WTC11 (cell line): ENCODE data around the gene EDN2. TPM values are rescaled to one million over a fixed set of nuclear protein-coding genes. Genes with fewer than 3 reads are reported as not detected.

Experiments
- CBFB ChIP-seq: sonication (generic); formaldehyde crosslinking; IDR thresholded peaks from 2 replicates; pipeline ENCODE4 v1.8.1; 2022; ENCODE audit warnings: mild to moderate bottlenecking, low read depth, missing genetic modification reagents
- RELA ChIP-seq: sonication (generic); formaldehyde crosslinking; IDR thresholded peaks from 2 replicates; pipeline ENCODE4 v1.8.1; 2022; ENCODE audit warnings: missing genetic modification reagents, mild to moderate bottlenecking, borderline replicate concordance
- ZNF396 ChIP-seq: fragments of 250-450 bp; sonication (Bioruptor Pico); IDR thresholded peaks from 2 replicates; pipeline ENCODE4 v1.8.0; 2021; ENCODE audit warnings: mild to moderate bottlenecking, moderate library complexity, borderline replicate concordance
- total RNA-seq: library from RNA; stranded (reverse); gene quantifications from 3 replicates; pipeline ENCODE4 v1.2.3, GENCODE V29; 2021
- TF ChIP-seq, protein P1 (sequence below): sonication (generic); formaldehyde crosslinking; IDR thresholded peaks from 2 replicates; pipeline ENCODE4 v1.8.0; 2023; ENCODE audit warnings: missing genetic modification reagents, mild to moderate bottlenecking, borderline replicate concordance
- TF ChIP-seq, protein P2 (sequence below): fragments of 250-450 bp; sonication (Bioruptor Pico); IDR thresholded peaks from 2 replicates; pipeline ENCODE4 v1.9.0; 2021; ENCODE audit warnings: mild to moderate bottlenecking, borderline replicate concordance
- TF ChIP-seq, protein P3 (sequence below): sonication (generic); formaldehyde crosslinking; conservative IDR thresholded peaks from 2 replicates; pipeline ENCODE4 v1.8.1; 2022; ENCODE audit warnings: mild to moderate bottlenecking, missing genetic modification reagents
- TF ChIP-seq, protein P4 (sequence below): fragments of 250-450 bp; sonication (Bioruptor Pico); conservative IDR thresholded peaks from 2 replicates; pipeline ENCODE4 v1.9.0; 2021; ENCODE audit warnings: mild to moderate bottlenecking
- TF ChIP-seq, protein P5 (sequence below): fragments of 250-450 bp; sonication (Bioruptor Pico); IDR thresholded peaks from 2 replicates; pipeline ENCODE4 v1.8.0; 2021; ENCODE audit warnings: mild to moderate bottlenecking
- TF ChIP-seq, protein P6 (sequence below): sonication (generic); formaldehyde crosslinking; IDR thresholded peaks from 2 replicates; pipeline ENCODE4 v1.8.1; 2022; ENCODE audit warnings: missing genetic modification reagents, borderline replicate concordance
- TF ChIP-seq, protein P7 (sequence below): sonication (generic); formaldehyde crosslinking; IDR thresholded peaks from 2 replicates; pipeline ENCODE4 v1.8.0; 2022; ENCODE audit warnings: mild to moderate bottlenecking, missing genetic modification reagents

EDN2 gene
- total RNA-seq, 1 experiment from 2014 or later: 0.33 TPM

DNA sequence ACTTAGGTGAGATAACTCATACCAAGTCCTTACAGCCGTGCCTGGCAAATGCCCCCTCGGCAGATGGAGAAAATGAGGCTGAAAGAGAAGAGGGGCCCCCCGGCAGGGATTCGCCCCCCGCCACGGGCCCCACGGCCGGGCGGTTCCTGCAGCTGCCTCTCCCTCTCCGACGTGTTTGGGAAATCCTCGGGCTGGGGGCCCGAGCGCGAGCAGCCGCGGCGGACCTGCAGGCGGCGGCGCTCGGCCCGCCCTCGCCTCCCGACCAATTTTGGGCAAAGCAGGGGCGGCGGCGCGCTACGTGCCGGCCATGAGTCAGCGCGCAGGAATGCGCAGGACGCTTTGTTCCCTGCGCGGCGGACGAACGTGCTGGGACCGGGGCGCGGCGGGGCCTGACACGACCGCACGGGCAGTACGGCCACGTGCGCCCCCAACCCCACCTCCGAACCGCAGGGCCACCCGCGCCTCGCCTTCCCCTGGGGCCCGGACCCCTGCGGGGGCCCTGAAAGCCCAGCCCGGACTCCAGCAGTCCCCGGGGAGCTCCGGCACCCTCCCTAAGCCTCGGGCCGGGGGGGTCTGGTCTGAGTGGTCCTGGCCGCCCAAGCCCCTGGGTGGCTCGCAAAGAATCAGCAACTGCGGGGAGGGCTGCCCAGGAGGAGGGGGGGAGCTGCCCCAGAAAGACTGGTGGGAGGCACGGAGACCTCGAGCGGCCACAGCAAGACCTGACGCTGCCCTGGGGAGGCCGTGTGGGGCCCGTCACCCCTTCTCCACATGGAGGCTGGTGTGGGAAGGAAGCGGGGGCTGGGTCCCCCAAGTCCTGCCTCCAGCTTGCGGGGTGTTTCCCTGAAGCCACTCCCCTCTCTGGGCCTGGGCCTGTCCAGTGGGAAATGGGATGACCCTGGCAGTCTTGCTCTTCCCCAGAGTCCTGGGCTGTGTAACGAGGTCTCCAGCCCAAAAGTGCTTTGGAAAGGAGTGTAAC, 11.9 kb upstream of the EDN2 start (continued):
- TF ChIP-seq, protein P1, sequence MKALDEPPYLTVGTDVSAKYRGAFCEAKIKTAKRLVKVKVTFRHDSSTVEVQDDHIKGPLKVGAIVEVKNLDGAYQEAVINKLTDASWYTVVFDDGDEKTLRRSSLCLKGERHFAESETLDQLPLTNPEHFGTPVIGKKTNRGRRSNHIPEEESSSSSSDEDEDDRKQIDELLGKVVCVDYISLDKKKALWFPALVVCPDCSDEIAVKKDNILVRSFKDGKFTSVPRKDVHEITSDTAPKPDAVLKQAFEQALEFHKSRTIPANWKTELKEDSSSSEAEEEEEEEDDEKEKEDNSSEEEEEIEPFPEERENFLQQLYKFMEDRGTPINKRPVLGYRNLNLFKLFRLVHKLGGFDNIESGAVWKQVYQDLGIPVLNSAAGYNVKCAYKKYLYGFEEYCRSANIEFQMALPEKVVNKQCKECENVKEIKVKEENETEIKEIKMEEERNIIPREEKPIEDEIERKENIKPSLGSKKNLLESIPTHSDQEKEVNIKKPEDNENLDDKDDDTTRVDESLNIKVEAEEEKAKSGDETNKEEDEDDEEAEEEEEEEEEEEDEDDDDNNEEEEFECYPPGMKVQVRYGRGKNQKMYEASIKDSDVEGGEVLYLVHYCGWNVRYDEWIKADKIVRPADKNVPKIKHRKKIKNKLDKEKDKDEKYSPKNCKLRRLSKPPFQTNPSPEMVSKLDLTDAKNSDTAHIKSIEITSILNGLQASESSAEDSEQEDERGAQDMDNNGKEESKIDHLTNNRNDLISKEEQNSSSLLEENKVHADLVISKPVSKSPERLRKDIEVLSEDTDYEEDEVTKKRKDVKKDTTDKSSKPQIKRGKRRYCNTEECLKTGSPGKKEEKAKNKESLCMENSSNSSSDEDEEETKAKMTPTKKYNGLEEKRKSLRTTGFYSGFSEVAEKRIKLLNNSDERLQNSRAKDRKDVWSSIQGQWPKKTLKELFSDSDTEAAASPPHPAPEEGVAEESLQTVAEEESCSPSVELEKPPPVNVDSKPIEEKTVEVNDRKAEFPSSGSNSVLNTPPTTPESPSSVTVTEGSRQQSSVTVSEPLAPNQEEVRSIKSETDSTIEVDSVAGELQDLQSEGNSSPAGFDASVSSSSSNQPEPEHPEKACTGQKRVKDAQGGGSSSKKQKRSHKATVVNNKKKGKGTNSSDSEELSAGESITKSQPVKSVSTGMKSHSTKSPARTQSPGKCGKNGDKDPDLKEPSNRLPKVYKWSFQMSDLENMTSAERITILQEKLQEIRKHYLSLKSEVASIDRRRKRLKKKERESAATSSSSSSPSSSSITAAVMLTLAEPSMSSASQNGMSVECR (CRISPR knock-in tag): peak; percentile 81; the same call in 1 of the 2 replicates
- TF ChIP-seq, protein P2, sequence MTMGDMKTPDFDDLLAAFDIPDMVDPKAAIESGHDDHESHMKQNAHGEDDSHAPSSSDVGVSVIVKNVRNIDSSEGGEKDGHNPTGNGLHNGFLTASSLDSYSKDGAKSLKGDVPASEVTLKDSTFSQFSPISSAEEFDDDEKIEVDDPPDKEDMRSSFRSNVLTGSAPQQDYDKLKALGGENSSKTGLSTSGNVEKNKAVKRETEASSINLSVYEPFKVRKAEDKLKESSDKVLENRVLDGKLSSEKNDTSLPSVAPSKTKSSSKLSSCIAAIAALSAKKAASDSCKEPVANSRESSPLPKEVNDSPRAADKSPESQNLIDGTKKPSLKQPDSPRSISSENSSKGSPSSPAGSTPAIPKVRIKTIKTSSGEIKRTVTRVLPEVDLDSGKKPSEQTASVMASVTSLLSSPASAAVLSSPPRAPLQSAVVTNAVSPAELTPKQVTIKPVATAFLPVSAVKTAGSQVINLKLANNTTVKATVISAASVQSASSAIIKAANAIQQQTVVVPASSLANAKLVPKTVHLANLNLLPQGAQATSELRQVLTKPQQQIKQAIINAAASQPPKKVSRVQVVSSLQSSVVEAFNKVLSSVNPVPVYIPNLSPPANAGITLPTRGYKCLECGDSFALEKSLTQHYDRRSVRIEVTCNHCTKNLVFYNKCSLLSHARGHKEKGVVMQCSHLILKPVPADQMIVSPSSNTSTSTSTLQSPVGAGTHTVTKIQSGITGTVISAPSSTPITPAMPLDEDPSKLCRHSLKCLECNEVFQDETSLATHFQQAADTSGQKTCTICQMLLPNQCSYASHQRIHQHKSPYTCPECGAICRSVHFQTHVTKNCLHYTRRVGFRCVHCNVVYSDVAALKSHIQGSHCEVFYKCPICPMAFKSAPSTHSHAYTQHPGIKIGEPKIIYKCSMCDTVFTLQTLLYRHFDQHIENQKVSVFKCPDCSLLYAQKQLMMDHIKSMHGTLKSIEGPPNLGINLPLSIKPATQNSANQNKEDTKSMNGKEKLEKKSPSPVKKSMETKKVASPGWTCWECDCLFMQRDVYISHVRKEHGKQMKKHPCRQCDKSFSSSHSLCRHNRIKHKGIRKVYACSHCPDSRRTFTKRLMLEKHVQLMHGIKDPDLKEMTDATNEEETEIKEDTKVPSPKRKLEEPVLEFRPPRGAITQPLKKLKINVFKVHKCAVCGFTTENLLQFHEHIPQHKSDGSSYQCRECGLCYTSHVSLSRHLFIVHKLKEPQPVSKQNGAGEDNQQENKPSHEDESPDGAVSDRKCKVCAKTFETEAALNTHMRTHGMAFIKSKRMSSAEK (CRISPR knock-in tag): no peak
- TF ChIP-seq, protein P3, sequence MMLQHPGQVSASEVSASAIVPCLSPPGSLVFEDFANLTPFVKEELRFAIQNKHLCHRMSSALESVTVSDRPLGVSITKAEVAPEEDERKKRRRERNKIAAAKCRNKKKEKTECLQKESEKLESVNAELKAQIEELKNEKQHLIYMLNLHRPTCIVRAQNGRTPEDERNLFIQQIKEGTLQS: peak; percentile 83; the same call in 1 of the 2 replicates
- TF ChIP-seq, protein P4, sequence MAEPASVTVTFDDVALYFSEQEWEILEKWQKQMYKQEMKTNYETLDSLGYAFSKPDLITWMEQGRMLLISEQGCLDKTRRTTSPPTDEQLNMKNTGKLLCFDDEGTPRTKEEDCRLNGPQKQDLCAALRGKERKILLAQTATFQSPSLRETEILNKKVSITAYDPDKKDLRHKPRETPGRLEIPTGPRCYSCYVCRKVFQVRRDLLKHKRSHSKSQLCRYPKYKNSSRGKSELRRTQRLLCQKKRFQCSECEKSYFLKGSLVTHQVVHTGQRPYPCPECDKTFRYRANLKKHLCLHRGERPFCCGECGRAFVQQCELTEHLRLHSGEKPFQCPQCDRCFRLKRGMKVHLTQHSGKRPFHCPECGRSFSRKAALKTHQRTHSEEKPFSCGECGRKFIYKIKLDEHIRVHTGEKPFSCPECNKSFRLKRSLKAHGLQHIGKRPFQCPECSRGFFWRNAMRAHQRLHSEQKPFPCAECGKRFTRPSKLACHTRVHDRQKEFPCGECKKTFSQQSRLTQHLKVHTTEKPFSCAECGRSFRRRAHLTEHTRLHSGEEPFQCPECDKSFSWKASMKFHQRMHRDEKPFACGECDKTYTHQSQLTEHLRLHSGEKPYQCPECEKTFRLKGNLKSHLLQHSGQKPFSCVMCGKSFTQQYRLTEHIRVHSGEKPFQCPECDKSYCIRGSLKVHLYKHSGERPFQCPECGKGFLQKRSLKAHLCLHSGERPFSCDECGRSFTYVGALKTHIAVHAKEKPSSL (CRISPR knock-in tag): no peak
- no peak for TF ChIP-seq RELA (CRISPR knock-in tag)
- TF ChIP-seq, protein P5, sequence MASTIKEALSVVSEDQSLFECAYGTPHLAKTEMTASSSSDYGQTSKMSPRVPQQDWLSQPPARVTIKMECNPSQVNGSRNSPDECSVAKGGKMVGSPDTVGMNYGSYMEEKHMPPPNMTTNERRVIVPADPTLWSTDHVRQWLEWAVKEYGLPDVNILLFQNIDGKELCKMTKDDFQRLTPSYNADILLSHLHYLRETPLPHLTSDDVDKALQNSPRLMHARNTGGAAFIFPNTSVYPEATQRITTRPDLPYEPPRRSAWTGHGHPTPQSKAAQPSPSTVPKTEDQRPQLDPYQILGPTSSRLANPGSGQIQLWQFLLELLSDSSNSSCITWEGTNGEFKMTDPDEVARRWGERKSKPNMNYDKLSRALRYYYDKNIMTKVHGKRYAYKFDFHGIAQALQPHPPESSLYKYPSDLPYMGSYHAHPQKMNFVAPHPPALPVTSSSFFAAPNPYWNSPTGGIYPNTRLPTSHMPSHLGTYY: no peak
- TF ChIP-seq, protein P6, sequence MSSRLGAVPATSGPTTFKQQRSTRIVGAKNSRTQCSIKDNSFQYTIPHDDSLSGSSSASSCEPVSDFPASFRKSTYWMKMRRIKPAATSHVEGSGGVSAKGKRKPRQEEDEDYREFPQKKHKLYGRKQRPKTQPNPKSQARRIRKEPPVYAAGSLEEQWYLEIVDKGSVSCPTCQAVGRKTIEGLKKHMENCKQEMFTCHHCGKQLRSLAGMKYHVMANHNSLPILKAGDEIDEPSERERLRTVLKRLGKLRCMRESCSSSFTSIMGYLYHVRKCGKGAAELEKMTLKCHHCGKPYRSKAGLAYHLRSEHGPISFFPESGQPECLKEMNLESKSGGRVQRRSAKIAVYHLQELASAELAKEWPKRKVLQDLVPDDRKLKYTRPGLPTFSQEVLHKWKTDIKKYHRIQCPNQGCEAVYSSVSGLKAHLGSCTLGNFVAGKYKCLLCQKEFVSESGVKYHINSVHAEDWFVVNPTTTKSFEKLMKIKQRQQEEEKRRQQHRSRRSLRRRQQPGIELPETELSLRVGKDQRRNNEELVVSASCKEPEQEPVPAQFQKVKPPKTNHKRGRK: no peak
- TF ChIP-seq CBFB: no peak
- TF ChIP-seq, protein P7, sequence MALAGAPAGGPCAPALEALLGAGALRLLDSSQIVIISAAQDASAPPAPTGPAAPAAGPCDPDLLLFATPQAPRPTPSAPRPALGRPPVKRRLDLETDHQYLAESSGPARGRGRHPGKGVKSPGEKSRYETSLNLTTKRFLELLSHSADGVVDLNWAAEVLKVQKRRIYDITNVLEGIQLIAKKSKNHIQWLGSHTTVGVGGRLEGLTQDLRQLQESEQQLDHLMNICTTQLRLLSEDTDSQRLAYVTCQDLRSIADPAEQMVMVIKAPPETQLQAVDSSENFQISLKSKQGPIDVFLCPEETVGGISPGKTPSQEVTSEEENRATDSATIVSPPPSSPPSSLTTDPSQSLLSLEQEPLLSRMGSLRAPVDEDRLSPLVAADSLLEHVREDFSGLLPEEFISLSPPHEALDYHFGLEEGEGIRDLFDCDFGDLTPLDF (CRISPR knock-in tag): no peak
- TF ChIP-seq ZNF396 (CRISPR knock-in tag): no peak
